Measurements from ENCODE around the gene KCNQ1. TPM values are rescaled to one million over a fixed set of nuclear protein-coding genes. Genes with fewer than 3 reads are reported as not detected.
A peak's percentile ranks its signal among the peaks of the same experiment; 100 is the strongest.

KCNQ1 gene
- total and polyA plus RNA-seq, 2 of the 13 experiments (the other 11 are each of a cell fraction or from before 2014, with no cell fraction given): 0.02 to 0.08 TPM

DNA sequence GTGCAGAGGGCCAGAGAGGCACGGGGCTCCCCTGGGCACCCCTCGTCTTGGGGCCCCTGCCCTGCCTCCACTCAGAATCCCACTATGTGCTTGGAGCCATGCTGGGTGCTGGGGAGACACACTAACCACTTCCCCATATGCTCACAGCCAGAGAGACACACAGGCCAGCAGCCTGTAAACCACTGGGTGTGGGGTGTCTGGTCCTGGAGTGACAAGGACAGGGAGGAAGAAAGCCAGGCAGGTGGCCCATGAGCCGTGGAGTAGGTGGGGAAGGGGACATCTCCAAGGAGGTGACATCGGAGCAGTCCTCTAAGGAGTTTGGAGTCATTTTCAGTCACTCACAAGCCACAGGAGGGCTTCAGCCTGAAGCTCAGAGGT lies 381.9 kb downstream of the KCNQ1 start:
- Histone ChIP-seq H2AFZ (ENCODE audit: low read length) (no peak overlapping the region), H3K9me3 (ENCODE audit: low read length) (peaks cover 29% of the 10 kb centered on the region), H3K27me3 (ENCODE audit: control insufficient read depth in 1 of 2, insufficient read depth in 2 of 2, low read length in 2 of 2) (peaks cover 3 to 76% of the 10 kb centered on the region in 2 experiments), H3K79me2 (ENCODE audit: insufficient read depth, low read length) (no peaks in the 10 kb centered on the region), H4K20me1 (ENCODE audit: insufficient read depth, low read length) (no peaks in the 10 kb centered on the region), H3K4me3 (replicated peaks in 1 of 3; ENCODE audit: insufficient read depth in 1 of 3, low read depth in 2 of 3, low read length in 3 of 3) (no peak overlapping the region), H3K27ac (ENCODE audit: extremely low read length, insufficient read depth, low read length) (no peak overlapping the region), H3K36me3 (replicated peaks in 1 of 2; ENCODE audit: control insufficient read depth in 1 of 2, insufficient read depth in 2 of 2, low read length in 2 of 2) (no peaks in the 10 kb centered on the region), H3K4me2 (ENCODE audit: low read depth, low read length) (no peak overlapping the region), H3K9ac (ENCODE audit: insufficient read depth, low read depth, low read length) (no peak overlapping the region), H3K4me1 (ENCODE audit: insufficient read depth, low read length) (peaks cover 10% of the 10 kb centered on the region)
- POLR2A ChIA-PET: no interaction called here
- DNase-seq (ENCODE audit: low spot score): no peak
- no peak for TF ChIP-seq ZNF543 (CRISPR knock-in tag; IDR thresholded peaks at IDR 0.05)
- no peak for TF ChIP-seq GZF1 (CRISPR knock-in tag; IDR thresholded peaks at IDR 0.05)
- TF ChIP-seq, protein P1, sequence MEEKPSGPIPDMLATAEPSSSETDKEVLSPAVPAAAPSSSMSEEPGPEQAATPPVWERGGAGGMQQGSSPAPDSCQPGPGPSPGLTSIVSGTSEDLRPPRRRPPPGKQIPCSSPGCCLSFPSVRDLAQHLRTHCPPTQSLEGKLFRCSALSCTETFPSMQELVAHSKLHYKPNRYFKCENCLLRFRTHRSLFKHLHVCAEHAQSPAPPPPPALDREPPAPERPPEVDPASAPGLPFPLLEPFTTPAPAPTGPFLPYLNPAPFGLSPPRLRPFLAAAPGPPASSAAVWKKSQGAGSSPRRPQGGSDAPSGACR (CRISPR knock-in tag; IDR thresholded peaks at IDR 0.05): no peak
- no peak for TF ChIP-seq ZNF7 (CRISPR knock-in tag; IDR thresholded peaks at IDR 0.05)
- no peak for TF ChIP-seq ZSCAN25 (CRISPR knock-in tag; IDR thresholded peaks at IDR 0.05)
- TF ChIP-seq, protein P2, sequence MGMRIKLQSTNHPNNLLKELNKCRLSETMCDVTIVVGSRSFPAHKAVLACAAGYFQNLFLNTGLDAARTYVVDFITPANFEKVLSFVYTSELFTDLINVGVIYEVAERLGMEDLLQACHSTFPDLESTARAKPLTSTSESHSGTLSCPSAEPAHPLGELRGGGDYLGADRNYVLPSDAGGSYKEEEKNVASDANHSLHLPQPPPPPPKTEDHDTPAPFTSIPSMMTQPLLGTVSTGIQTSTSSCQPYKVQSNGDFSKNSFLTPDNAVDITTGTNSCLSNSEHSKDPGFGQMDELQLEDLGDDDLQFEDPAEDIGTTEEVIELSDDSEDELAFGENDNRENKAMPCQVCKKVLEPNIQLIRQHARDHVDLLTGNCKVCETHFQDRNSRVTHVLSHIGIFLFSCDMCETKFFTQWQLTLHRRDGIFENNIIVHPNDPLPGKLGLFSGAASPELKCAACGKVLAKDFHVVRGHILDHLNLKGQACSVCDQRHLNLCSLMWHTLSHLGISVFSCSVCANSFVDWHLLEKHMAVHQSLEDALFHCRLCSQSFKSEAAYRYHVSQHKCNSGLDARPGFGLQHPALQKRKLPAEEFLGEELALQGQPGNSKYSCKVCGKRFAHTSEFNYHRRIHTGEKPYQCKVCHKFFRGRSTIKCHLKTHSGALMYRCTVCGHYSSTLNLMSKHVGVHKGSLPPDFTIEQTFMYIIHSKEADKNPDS (CRISPR knock-in tag; IDR thresholded peaks at IDR 0.05): no peak
- no peak for TF ChIP-seq FOSL1 (CRISPR knock-in tag; IDR thresholded peaks at IDR 0.05; ENCODE audit: borderline replicate concordance)
- no peak for TF ChIP-seq SAP130 (CRISPR knock-in tag; IDR thresholded peaks at IDR 0.05; ENCODE audit: low read depth)
- no peak for TF ChIP-seq YY1 (IDR thresholded peaks at IDR 0.05; ENCODE audit: insufficient read depth, insufficient replicate concordance, low read depth, low read length)
- TF ChIP-seq ISX (CRISPR knock-in tag; conservative IDR thresholded peaks at IDR 0.05): no peak
- no peak for TF ChIP-seq ATRX (CRISPR knock-in tag; IDR thresholded peaks at IDR 0.05; ENCODE audit: borderline replicate concordance)
- no peak for TF ChIP-seq JARID2 (CRISPR knock-in tag; IDR thresholded peaks at IDR 0.05; ENCODE audit: insufficient replicate concordance)
- BruUV-seq (replicated peaks): no TSS peak
- in situ Hi-C loops (cut with HindIII; ENCODE audit: extremely low pct_ligation_motif_present, low pct_unique_long_range_greater_than_20kb) (no loop called here), intact Hi-C loops (cut with micrococcal nuclease; ENCODE audit: unreplicated experiment) (no loop called here)
- CTCF ChIA-PET (ENCODE audit: low intra/inter-chr PET ratio, low total read pairs): no interaction called here
- no peak for FAIRE-seq
- peak; percentile 15; the same call in 1 of the 3 replicates for ATAC-seq
- WGBS (ENCODE audit: low lambda C conversion rate): 0% methylated on average over 2 of the region's 4 CpGs

All from HepG2 (cell line).